OCI-LY3 (cell line): ENCODE measurements around the gene CRTC1.

Experiments
- CTCF ChIP-seq: fragments of 200-600, 300-600 bp; sonication (generic); IDR thresholded peaks from 2 replicates; pipeline ENCODE4 v1.5.1; 2014; ENCODE audit warnings: antibody characterized with exemption, low read length, low read depth
- EZH2phosphoT487 ChIP-seq: fragments of 200-600 bp; shearing (Covaris generic); IDR thresholded peaks from 2 replicates; pipeline ENCODE4 v1.6.1; 2018; ENCODE audit warnings: antibody characterized with exemption, mixed run types, low read depth

GRCh38 chr19:18749362-18750231, 66.1 kb downstream of the CRTC1 start:
- TF ChIP-seq CTCF = no peak
- no peak for TF ChIP-seq EZH2phosphoT487
